NOMO-1 (cell line): Measurements from ENCODE around the gene TSTD1.
"Not testable (repeated sequence)": the region's sequence is repeated elsewhere in the genome, so short reads cannot be mapped to it uniquely, and the experiment has no call there.

Experiments used
- DNase-seq, 2 experiments: peaks; one replicate each; lab custom pipeline; 2025; ENCODE audit not compliant: unreplicated experiment in 2 of 2; lab: John Stamatoyannopoulos, UW

Gene TSTD1

GRCh38 chr1:161069731-161070270 is 31.0 kb upstream of the TSTD1 start, which contains the start of gene ARHGAP30:
Gene ARHGAP30, minus strand, starts transcription at chr1:161069891. Its CDS starts 267 bp downstream, at chr1:161069624.
- DNase-seq: peak; percentile 93 to 95

GRCh38 chr1:161069241-161069640 is 30.5 kb upstream of the TSTD1 start:
- peak in 1 of 2 experiments; percentile 14 for DNase-seq

GRCh38 chr1:161068306-161069234 is 29.8 kb upstream of the TSTD1 start:
- DNase-seq: peak; percentile 92 to 96

- DNase-seq: no peak
These were observed 27.9 kb upstream of the TSTD1 start for GRCh38 chr1:161066694-161067093.

- not testable (repeated sequence) for DNase-seq
These were observed 26.9 kb upstream of the TSTD1 start for GRCh38 chr1:161065681-161066080.

GRCh38 chr1:161063936-161064335 is 25.2 kb upstream of the TSTD1 start:
- not testable (repeated sequence) for DNase-seq

- DNase-seq: no peak
These were observed 22.7 kb upstream of the TSTD1 start for GRCh38 chr1:161061419-161061818.

GRCh38 chr1:161059293-161059692 is 20.5 kb upstream of the TSTD1 start:
- no peak for DNase-seq

- no peak for DNase-seq
These were observed 16.0 kb upstream of the TSTD1 start for GRCh38 chr1:161054805-161055204.

GRCh38 chr1:161054232-161054631 is 15.5 kb upstream of the TSTD1 start:
- no peak for DNase-seq

- no peak for DNase-seq
These were observed 14.1 kb upstream of the TSTD1 start for GRCh38 chr1:161052899-161053298.

GRCh38 chr1:161051219-161051618 is 12.5 kb upstream of the TSTD1 start:
- DNase-seq: no peak

GRCh38 chr1:161048949-161049722 is 10.4 kb upstream of the TSTD1 start:
- DNase-seq: no peak

- no peak for DNase-seq
These were observed 9.0 kb upstream of the TSTD1 start for GRCh38 chr1:161047436-161048420.

GRCh38 chr1:161046605-161047228 is 8.0 kb upstream of the TSTD1 start:
- DNase-seq: peak; percentile 76 to 95

- peak; percentile 90 to 92 for DNase-seq
These were observed 7.2 kb upstream of the TSTD1 start, which contains the start of gene USF1 for GRCh38 chr1:161045736-161046604. Gene USF1, minus strand, starts transcription at chr1:161045977. Its CDS starts 2,702 bp downstream, at chr1:161043275.

- peak; percentile 83 to 98 for DNase-seq
These were observed 6.4 kb upstream of the TSTD1 start for GRCh38 chr1:161044908-161045735.

GRCh38 chr1:161044535-161044907 is 5.8 kb upstream of the TSTD1 start:
- DNase-seq: peak in 1 of 2 experiments; percentile 57
